ENCODE measurements around the gene LRRC8E.
A peak's percentile ranks its signal among the peaks of the same experiment; 100 is the strongest.

The LRRC8E gene

GRCh38 chr19:7859831-7860713 lies 28.2 kb upstream of the LRRC8E start:
- no peak overlapping the region for H3K4me3 ChIP-seq (ENCODE audit: low read depth, low read length)
- no peak for TF ChIP-seq CTCF (IDR thresholded peaks at IDR 0.05; ENCODE audit: insufficient read depth, low read depth, low read length, missing control alignments)
- no peak for DNase-seq (ENCODE audit: low read depth)

- no peak for TF ChIP-seq CTCF (IDR thresholded peaks at IDR 0.05; ENCODE audit: insufficient read depth, low read depth, low read length, missing control alignments)
- no peak overlapping the region for H3K4me3 ChIP-seq (ENCODE audit: low read depth, low read length)
- no peak for DNase-seq (ENCODE audit: low read depth)
These were observed 27.3 kb upstream of the LRRC8E start for GRCh38 chr19:7860714-7861618.

- H3K4me3 ChIP-seq (ENCODE audit: low read depth, low read length), result no peak overlapping the region
- no peak for DNase-seq (ENCODE audit: low read depth)
- peak; percentile 8 for TF ChIP-seq CTCF (IDR thresholded peaks at IDR 0.05; ENCODE audit: insufficient read depth, low read depth, low read length, missing control alignments)
These were observed 26.5 kb upstream of the LRRC8E start for GRCh38 chr19:7861619-7862412.

DNA sequence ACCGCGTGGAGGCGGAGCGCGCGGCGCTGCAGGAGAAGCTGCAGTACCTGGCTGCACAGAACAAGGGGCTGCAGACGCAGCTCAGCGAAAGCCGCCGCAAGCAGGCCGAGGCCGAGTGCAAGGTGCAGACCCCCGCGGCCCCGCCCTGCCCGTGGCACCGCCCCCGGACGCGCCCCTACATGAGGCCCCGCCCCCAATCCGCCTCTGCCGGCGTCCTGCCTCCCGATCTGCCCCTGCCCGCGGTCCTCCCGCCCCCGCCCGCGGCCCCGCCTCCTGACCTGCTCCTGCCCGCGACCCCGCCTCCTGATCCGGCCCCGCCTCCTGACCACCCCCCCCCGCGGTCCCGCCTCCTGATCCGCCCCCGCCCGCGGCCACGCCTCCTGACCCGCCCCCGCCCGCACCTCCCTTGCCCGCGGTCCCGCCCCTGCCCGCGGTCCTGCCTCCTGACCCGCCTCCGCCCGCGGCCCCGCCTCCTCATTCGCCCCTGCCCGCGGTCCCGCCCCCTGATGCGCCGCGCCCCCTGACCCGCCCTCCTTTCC lies 25.8 kb upstream of the LRRC8E start:
- TF ChIP-seq CTCF (IDR thresholded peaks at IDR 0.05; ENCODE audit: insufficient read depth, low read depth, low read length, missing control alignments), result no peak
- peak; percentile 84 for DNase-seq (ENCODE audit: low read depth)
- H3K4me3 ChIP-seq (ENCODE audit: low read depth, low read length), result no peak overlapping the region

DNA sequence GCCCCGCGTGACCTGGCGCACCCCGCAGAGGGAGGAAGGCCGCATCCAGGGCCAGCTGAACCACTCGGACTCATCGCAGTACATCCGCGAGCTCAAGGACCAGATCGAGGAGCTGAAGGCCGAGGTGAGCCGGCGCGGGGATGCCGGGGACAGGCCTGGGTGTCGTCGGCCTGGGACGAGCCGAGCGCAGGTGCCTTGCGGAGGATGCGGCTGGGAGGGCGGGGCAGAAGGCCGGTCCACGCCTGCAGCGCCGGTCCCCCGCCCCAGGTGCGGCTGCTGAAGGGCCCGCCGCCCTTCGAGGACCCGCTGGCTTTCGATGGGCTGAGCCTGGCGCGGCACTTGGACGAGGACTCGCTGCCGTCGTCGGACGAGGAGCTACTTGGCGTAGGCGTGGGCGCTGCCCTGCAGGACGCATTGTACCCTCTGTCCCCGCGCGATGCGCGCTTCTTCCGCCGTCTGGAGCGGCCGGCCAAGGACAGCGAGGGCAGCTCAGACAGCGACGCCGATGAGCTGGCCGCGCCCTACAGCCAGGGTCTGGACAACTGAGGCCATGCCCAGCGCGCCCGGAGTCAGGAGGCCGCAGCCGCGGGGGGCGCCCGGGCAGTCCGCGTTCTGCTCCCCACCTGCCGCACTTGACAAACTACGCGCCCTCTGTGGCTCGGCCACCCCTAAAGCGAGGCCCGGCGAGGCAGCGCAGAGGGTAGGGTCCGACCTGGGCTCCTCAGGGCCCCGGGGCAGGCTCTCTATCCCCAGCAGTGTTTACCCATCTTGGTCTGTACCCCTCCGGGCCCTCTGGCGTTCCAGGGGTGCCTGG lies 24.9 kb upstream of the LRRC8E start:
- no peak for TF ChIP-seq CTCF (IDR thresholded peaks at IDR 0.05; ENCODE audit: insufficient read depth, low read depth, low read length, missing control alignments)
- H3K4me3 ChIP-seq (ENCODE audit: low read depth, low read length), result no peak overlapping the region
- no peak for DNase-seq (ENCODE audit: low read depth)
